Uterus (tissue), 2 donors: ENCODE data around the gene CHMP4B.

Experiments
- CTCF ChIP-seq, 4 experiments: fragments of 200-600 bp in 2 of 4; fragments of 450-650 bp in 2 of 4; sonication (generic) in 2 of 4; IDR thresholded peaks; one replicate each; pipeline ENCODE4 v1.5.1; 2016 to 2019; ENCODE audit warnings: antibody characterized with exemption in 4 of 4, mild to moderate bottlenecking in 2 of 4, moderate library complexity in 1 of 4
- POLR2A ChIP-seq, 2 donors: fragments of 450-650 bp; IDR thresholded peaks; one replicate each; pipeline ENCODE4 v1.6.1; 2016; ENCODE audit warnings: antibody characterized with exemption in 2 of 2, mild to moderate bottlenecking in 1 of 2, moderate library complexity in 1 of 2

GRCh38 chr20:33861458-33861857, 50.3 kb downstream of the CHMP4B start:
- no peak for TF ChIP-seq POLR2A (IDR thresholded peaks at IDR 0.05)
- no peak for TF ChIP-seq CTCF (IDR thresholded peaks at IDR 0.05)
